HG03558 (cell line): ENCODE data around the gene COL16A1.

Source experiments
- ATAC-seq: cut with Tn5 transposase; IDR thresholded peaks from one replicate; pipeline ENCODE4 v1.9.1; 2021; ENCODE audit warnings: moderate number of reproducible peaks; ENCODE audit not compliant: unreplicated experiment; ENCODE audit errors: extremely low read depth

The COL16A1 gene

GRCh38 chr1:31628931-31629556, 74.8 kb downstream of the COL16A1 start:
- ATAC-seq: no peak

GRCh38 chr1:31627930-31628559, 75.8 kb downstream of the COL16A1 start:
- ATAC-seq: no peak

GRCh38 chr1:31627301-31627929, 76.4 kb downstream of the COL16A1 start:
- no peak for ATAC-seq

GRCh38 chr1:31626223-31627207, 77.3 kb downstream of the COL16A1 start:
- no peak for ATAC-seq

GRCh38 chr1:31625561-31626222, 78.1 kb downstream of the COL16A1 start:
- no peak for ATAC-seq

GRCh38 chr1:31624731-31625514, 78.9 kb downstream of the COL16A1 start:
- no peak for ATAC-seq

GRCh38 chr1:31624309-31624708, 79.5 kb downstream of the COL16A1 start:
- no peak for ATAC-seq

GRCh38 chr1:31623365-31623764, 80.5 kb downstream of the COL16A1 start:
- ATAC-seq: no peak

GRCh38 chr1:31621847-31622730, 81.7 kb downstream of the COL16A1 start:
- ATAC-seq: no peak

- ATAC-seq: no peak
Observed at GRCh38 chr1:31621498-31621820, 82.4 kb downstream of the COL16A1 start.

GRCh38 chr1:31620631-31621497, 83.0 kb downstream of the COL16A1 start:
- ATAC-seq: no peak

- no peak for ATAC-seq
Observed at GRCh38 chr1:31618916-31619846, 84.6 kb downstream of the COL16A1 start.

GRCh38 chr1:31617916-31618746, 85.7 kb downstream of the COL16A1 start:
- ATAC-seq: no peak

GRCh38 chr1:31617218-31617915, 86.5 kb downstream of the COL16A1 start, which contains the start of gene HCRTR1:
HCRTR1 (plus strand) TSS chr1:31617689; CDS start chr1:31619193, 1,504 bp downstream.
- no peak for ATAC-seq

- no peak for ATAC-seq
Observed at GRCh38 chr1:31615939-31616338, 87.9 kb downstream of the COL16A1 start.
